Endothelial cell (in vitro differentiated cells): ENCODE data around the gene TOR1B. TPM values are rescaled to one million over a fixed set of nuclear protein-coding genes. Genes with fewer than 3 reads are reported as not detected.

ENCODE experiments used
- DNase-seq: peaks from one replicate; pipeline ENCODE4 v3.0.0; 2021; ENCODE audit warnings: low spot score
- H3K27ac Mint-ChIP-seq: one replicate; pipeline ENCODE4 v1.8.0; 2021; ENCODE audit warnings: mixed read lengths, inconsistent platforms; ENCODE audit not compliant: unreplicated experiment
- H3K27me3 Mint-ChIP-seq: one replicate; pipeline ENCODE4 v1.8.0; 2021; ENCODE audit warnings: mild to moderate bottlenecking, moderate library complexity, mixed read lengths, inconsistent platforms; ENCODE audit not compliant: unreplicated experiment
- H3K36me3 Mint-ChIP-seq: one replicate; pipeline ENCODE4 v1.8.0; 2021; ENCODE audit warnings: mild to moderate bottlenecking, low read depth, mixed read lengths, inconsistent platforms; ENCODE audit not compliant: unreplicated experiment
- H3K4me1 Mint-ChIP-seq: one replicate; pipeline ENCODE4 v1.8.0; 2021; ENCODE audit warnings: mild to moderate bottlenecking, mixed read lengths, inconsistent platforms; ENCODE audit not compliant: unreplicated experiment
- H3K4me3 Mint-ChIP-seq: one replicate; pipeline ENCODE4 v1.8.0; 2021; ENCODE audit warnings: mild to moderate bottlenecking, mixed read lengths, inconsistent platforms; ENCODE audit not compliant: unreplicated experiment
- H3K9me3 Mint-ChIP-seq: one replicate; pipeline ENCODE4 v1.8.0; 2021; ENCODE audit warnings: mixed read lengths, inconsistent platforms; ENCODE audit not compliant: unreplicated experiment
- total RNA-seq: library from RNA; stranded (reverse); fragmentation: NEBNext Ultra II Directional; extraction: Animal tissue kit (Norgen Biotek cat#: 25700); gene quantifications from one replicate; pipeline ENCODE4 v1.2.1, GENCODE V29; 2021; ENCODE audit not compliant: unreplicated experiment
- TF ChIP-seq, protein P1 (sequence below): fragments of 200-600 bp; sonication (generic); IDR thresholded peaks from one replicate; pipeline ENCODE4 v1.5.0; 2021; ENCODE audit warnings: antibody characterized with exemption; ENCODE audit not compliant: unreplicated experiment

TOR1B gene
- total RNA-seq, 1 donor from 2014 or later: 22.8 TPM

DNA sequence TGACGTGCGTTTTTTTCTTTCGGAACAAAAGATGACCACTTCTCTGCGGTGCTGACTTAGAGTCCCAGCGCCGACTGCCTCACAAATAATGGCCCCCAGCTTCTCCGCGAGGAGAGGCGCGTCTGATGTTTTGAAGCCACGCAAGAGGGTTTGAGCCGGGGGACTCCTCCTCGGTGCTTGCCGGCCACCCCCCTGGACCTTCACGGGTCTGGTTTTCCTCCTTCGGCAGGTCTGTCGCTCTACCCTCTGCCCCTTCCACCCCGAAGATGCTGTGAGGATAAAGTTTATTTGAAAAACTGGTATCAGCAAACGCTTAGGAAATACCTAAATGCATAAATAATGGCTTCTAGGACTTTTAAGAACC lies 32.9 kb downstream of the TOR1B start:
- peak overlapping the region; percentile 57 for H3K27ac Mint-ChIP-seq
- H3K4me1 Mint-ChIP-seq: peaks cover 16% of the 10 kb centered on the region
- peak overlapping the region; percentile 95 for H3K4me3 Mint-ChIP-seq
- no peaks in the 10 kb centered on the region for H3K9me3 Mint-ChIP-seq
- peaks cover 11% of the 10 kb centered on the region for H3K36me3 Mint-ChIP-seq
- H3K27me3 Mint-ChIP-seq: peaks cover 7% of the 10 kb centered on the region
- DNase-seq: no peak
- TF ChIP-seq, protein P1, sequence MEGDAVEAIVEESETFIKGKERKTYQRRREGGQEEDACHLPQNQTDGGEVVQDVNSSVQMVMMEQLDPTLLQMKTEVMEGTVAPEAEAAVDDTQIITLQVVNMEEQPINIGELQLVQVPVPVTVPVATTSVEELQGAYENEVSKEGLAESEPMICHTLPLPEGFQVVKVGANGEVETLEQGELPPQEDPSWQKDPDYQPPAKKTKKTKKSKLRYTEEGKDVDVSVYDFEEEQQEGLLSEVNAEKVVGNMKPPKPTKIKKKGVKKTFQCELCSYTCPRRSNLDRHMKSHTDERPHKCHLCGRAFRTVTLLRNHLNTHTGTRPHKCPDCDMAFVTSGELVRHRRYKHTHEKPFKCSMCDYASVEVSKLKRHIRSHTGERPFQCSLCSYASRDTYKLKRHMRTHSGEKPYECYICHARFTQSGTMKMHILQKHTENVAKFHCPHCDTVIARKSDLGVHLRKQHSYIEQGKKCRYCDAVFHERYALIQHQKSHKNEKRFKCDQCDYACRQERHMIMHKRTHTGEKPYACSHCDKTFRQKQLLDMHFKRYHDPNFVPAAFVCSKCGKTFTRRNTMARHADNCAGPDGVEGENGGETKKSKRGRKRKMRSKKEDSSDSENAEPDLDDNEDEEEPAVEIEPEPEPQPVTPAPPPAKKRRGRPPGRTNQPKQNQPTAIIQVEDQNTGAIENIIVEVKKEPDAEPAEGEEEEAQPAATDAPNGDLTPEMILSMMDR: no peak

DNA sequence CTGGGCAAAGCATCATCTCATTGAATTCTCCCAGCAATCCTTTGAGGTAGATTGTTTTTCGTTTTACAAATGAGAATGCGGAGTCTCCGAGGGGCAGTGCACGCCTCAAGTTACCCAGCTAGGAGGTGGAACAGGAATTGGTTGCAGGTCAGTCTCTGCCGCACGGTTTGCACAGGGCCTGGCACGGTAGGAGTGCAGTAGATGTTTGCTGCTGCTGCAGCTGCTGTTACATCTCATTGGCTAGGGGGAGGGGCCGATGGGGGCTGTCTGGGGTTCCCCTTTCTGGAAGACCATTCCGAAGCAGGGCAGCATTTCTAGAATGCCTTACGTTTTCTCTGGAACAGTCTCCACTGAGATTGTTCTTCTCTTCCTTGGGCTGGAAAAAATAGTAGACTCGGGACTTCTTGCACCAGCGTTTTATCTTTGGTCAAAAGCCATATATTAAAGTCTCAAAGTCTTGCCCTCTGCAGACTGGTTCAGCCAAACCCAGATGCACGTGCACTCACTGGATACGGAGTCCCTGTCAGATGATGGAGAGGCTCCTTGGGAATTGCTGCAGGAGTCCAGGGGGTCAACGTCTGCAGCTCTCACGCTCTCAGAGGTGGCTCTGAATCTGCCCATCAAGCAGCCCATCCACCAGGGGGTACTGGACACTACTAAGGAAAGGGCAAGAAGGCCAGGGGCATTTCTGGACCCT lies 33.5 kb downstream of the TOR1B start:
- Mint-ChIP-seq H3K4me3 (peak overlapping the region; percentile 95), H3K4me1 (peaks cover 16% of the 10 kb centered on the region), H3K27ac (peak overlapping the region; percentile 57), H3K9me3 (no peaks in the 10 kb centered on the region), H3K36me3 (peaks cover 9% of the 10 kb centered on the region), H3K27me3 (peaks cover 6% of the 10 kb centered on the region)
- DNase-seq: no peak
- TF ChIP-seq, protein P1: no peak

DNA sequence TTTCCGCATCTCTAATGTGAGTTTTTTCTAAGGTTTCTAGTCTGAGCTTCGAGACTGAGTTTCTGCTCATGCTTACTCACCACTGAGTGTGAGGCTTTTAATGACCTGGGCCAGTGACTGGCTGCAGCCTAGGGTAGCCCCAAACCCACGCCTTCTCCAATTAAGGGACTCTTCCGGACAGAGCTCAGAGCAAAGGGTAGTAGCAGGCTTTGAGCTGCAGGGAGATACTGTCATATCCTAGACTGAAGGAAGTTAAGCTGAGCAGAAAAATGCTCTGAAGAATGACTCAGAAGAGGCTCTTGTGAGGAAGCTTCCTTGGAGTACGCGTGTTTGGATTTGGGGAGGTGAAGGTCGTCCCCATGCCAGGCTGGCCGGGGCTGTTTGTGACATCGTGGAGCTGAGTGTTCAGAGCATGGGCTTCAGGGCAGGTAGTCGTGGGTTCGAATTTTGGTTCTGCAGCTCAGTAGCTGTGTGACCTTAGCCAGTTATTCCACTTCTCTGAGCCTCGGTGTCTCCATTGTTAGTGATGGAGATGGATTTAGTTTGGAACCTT lies 35.8 kb downstream of the TOR1B start:
- no peak overlapping the region for H3K27ac Mint-ChIP-seq
- peaks cover 6% of the 10 kb centered on the region for H3K27me3 Mint-ChIP-seq
- H3K9me3 Mint-ChIP-seq: no peaks in the 10 kb centered on the region
- H3K4me1 Mint-ChIP-seq: peaks cover 16% of the 10 kb centered on the region
- no peak for DNase-seq
- TF ChIP-seq, protein P1: no peak
- H3K4me3 Mint-ChIP-seq: no peak overlapping the region
- H3K36me3 Mint-ChIP-seq: peaks cover 6% of the 10 kb centered on the region

DNA sequence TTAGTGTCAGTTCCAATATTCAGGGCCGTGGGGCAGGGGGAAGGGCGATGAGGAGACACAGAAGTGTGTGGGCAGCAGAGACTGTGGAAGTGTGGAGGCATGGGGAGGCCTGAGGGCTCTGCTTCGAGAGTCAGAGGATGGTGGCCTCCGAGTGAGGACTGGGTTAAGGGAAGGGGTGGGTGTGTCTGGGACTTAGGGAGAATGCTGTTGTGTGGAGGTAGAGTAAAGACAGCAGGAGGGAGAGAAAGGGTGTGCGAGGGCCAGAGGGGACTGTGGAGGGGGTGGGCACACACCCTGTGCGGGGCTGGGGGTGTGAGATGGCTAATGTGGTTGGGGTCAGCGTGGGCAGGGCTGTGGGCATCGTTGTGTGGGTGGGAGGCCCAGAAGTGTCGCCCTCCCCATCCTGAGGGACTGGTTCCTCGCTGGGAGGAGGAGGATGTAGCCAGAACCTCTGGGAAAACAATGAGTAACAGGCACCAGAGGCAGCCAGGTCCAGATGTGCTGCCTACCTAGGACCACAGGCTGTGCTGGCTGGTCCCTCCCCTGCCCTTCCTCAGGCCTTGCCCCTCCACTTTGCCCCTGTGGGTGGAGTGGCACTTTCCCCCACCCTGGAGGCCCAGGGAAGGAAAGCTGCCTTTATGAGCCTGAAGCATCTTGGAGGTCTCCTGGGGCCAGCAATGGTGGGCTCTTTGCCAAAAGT lies 36.5 kb downstream of the TOR1B start:
- Mint-ChIP-seq H3K4me3 (no peak overlapping the region), H3K27ac (no peak overlapping the region), H3K4me1 (peaks cover 10% of the 10 kb centered on the region), H3K27me3 (peaks cover 6% of the 10 kb centered on the region), H3K36me3 (no peaks in the 10 kb centered on the region), H3K9me3 (no peaks in the 10 kb centered on the region)
- DNase-seq: no peak
- TF ChIP-seq, protein P1: no peak

DNA sequence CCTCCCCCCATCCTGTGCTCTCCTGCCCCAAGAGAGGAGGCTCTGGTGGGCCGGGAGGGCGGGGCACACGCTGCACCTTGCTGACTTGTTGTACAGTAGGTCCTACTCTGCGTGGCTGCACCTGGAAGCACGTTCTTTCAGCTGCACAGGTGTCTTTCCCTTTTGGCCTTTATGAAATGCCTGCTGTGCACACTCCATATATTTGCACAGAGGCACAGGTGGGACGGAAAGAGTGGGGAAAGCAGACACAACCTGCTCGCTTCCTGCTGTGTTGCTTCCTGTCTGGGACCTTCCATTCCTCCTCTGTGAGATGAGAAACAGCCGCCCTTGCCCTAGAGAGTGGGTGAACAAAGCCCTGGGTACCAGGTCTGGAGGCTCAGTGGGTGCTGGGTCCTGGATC lies 37.0 kb downstream of the TOR1B start:
- no peak overlapping the region for H3K27ac Mint-ChIP-seq
- peaks cover 6% of the 10 kb centered on the region for H3K27me3 Mint-ChIP-seq
- H3K4me3 Mint-ChIP-seq: no peak overlapping the region
- H3K36me3 Mint-ChIP-seq: no peaks in the 10 kb centered on the region
- TF ChIP-seq, protein P1: no peak
- DNase-seq: no peak
- no peaks in the 10 kb centered on the region for H3K9me3 Mint-ChIP-seq
- H3K4me1 Mint-ChIP-seq: peaks cover 10% of the 10 kb centered on the region
